GM15510 (cell line): ENCODE results near the gene NLRX1.

ENCODE experiments used
- POLR2A ChIP-seq: IDR thresholded peaks from 3 replicates; pipeline ENCODE4 v1.6.1; 2011; ENCODE audit warnings: borderline replicate concordance; ENCODE audit not compliant: insufficient read length; ENCODE audit errors: extremely low read depth

The NLRX1 gene

GRCh38 chr11:119218141-119218878, 49.8 kb downstream of the NLRX1 start:
- TF ChIP-seq POLR2A = no peak

DNA sequence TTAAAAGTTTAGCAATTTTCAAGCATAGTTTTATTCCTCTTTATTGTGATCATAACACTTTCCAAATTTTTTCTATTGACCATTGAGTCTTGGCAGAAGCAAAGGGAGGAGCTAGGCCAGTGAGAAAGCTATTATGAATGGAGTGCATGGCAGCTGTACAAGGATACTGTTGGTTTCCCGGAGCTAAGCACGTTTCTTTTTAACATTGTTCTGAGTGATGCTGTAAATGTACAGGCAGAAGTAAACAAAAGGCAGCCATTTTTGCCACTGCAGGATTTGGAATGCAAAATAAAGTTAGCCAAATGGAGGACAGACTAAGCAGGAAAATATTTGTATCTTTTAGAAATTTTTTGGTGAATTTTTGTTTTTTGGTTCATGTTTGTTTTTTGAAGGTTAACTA, 53.8 kb downstream of the NLRX1 start:
- no peak for TF ChIP-seq POLR2A

DNA sequence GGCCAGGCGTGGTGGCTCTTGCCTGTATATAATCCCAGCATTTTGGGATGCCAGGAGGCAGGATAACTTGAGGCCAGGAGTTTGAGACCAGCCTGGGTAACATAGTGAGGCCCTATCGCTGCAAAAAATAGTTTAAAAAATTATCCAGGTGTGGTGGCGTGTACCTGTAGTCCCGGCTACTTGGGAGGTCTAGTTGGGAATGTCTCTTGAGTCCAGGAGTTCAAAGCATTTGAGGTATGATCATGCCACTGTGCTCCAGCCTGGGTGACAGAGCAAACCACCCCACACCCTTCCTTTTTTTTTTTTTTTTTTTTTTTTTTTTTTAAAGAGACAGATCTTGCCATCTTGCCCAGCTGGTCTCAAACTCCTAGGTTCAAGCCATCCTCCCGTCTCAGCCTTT, 54.4 kb downstream of the NLRX1 start:
- TF ChIP-seq POLR2A = no peak

GRCh38 chr11:119223856-119224255, 55.3 kb downstream of the NLRX1 start:
- no peak for TF ChIP-seq POLR2A

DNA sequence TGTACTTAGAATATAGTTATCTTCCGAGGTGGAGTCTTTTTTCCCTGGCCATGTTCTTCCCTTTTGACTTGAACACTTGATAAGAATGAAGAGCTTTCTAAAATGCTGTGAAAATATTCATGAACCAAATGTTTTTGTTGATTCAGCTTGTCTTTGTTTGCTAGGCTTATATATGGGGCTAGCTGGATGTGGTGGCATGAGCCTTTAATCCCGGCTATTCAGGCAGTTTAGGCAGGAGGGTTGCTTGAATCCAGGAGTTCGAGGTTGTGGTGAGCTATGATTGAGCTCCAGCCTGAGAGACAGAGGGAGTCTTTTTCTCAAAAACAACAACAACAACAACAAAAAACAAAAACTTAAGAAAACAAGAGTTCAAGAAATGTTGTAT, 60.8 kb downstream of the NLRX1 start:
- no peak for TF ChIP-seq POLR2A

DNA sequence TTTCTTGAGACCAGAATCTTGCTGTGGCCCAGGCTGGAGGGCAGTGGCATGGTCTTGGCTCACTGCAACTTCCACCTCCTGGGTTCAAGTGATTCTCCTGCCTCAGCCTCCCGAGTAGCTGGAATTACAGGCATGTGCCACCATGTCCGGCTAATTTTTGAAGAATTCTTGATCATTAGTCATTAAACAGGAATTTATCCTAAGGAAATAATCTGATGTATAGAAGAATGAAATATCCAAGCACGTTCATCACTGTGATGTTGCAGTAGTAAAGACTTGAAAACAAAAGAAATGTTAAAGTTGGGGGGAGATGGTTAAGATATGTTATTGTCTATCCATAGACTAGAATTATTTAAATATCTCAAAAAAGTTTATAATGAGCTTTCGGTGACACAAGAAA, 61.2 kb downstream of the NLRX1 start:
- TF ChIP-seq POLR2A = no peak
